IMR-90 (cell line): ENCODE data around the gene GRIN1. TPM values are rescaled to one million over a fixed set of nuclear protein-coding genes. Genes with fewer than 3 reads are reported as not detected.

Source experiments
- CHD1 ChIP-seq: IDR thresholded peaks from 2 replicates; pipeline ENCODE4 v1.6.1; 2012; ENCODE audit warnings: low read depth, low read length, improper control_type of control experiment
- CTCF ChIP-seq: conservative IDR thresholded peaks from 2 replicates; pipeline ENCODE4 v1.5.1; 2012; ENCODE audit warnings: mild to moderate bottlenecking, low read depth, low read length, improper control_type of control experiment
- POLR2A ChIP-seq: IDR thresholded peaks from 2 replicates; pipeline ENCODE4 v1.6.1; 2012; ENCODE audit warnings: mild to moderate bottlenecking, low read depth, low read length
- polyA plus RNA-seq, 3 experiments: library from polyadenylated mRNA; depleted of rRNA; stranded (reverse); fragments of >200 nt; gene quantifications; 2 replicates each; pipeline ENCODE4 v1.2.3, GENCODE V29; 2012; ENCODE audit warnings: low replicate concordance in 1 of 3
- total RNA-seq: library from RNA; depleted of rRNA; stranded (reverse); fragments of >200 nt; gene quantifications from 2 replicates; pipeline ENCODE4 v1.2.3, GENCODE V29; 2012

The GRIN1 gene
- total and polyA plus RNA-seq, 2 of the 4 experiments (the other 2 are of a cell fraction) = 0.09 TPM; not detected in 1

- no peak for TF ChIP-seq CTCF
- TF ChIP-seq POLR2A = no peak
- TF ChIP-seq CHD1 = no peak
These were observed 30.2 kb upstream of the GRIN1 start (continued) for GRCh38 chr9:137108608-137109249.
